ENCODE data around the gene DHX40.
"Not testable (repeated sequence)": the region's sequence is repeated elsewhere in the genome, so short reads cannot be mapped to it uniquely, and the experiment has no call there.

DNA sequence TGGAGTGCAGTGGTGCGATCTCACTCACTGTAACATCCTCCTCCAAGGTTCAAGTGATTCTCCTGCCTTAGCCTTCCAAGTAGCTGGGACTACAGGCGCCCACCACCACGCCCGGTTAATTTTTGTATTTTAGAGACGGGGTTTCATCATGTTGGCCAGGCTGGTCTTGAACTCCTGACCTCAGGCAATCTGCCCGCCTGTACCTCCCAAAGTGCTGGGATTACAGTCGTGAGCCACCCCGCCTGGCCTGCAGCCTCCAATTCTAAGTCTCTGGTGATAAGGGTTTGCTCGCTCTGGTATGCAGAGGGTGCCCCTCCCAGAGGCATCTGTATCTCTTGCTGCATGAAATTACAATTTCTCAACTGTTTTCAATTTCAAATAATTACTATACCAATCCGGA, 16.4 kb upstream of the DHX40 start:
- TF ChIP-seq ZFX (IDR thresholded peaks at IDR 0.05), result not testable (repeated sequence)
- TF ChIP-seq, protein P1, sequence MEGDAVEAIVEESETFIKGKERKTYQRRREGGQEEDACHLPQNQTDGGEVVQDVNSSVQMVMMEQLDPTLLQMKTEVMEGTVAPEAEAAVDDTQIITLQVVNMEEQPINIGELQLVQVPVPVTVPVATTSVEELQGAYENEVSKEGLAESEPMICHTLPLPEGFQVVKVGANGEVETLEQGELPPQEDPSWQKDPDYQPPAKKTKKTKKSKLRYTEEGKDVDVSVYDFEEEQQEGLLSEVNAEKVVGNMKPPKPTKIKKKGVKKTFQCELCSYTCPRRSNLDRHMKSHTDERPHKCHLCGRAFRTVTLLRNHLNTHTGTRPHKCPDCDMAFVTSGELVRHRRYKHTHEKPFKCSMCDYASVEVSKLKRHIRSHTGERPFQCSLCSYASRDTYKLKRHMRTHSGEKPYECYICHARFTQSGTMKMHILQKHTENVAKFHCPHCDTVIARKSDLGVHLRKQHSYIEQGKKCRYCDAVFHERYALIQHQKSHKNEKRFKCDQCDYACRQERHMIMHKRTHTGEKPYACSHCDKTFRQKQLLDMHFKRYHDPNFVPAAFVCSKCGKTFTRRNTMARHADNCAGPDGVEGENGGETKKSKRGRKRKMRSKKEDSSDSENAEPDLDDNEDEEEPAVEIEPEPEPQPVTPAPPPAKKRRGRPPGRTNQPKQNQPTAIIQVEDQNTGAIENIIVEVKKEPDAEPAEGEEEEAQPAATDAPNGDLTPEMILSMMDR (conservative IDR thresholded peaks at IDR 0.05), result not testable (repeated sequence)
